Pancreas (tissue), 10 donors: ENCODE data around the gene PITHD1. TPM values are rescaled to one million over a fixed set of nuclear protein-coding genes. Genes with fewer than 3 reads are reported as not detected.

Experiments
- ATAC-seq, 4 donors: fragments of 200-7000 bp; cut with Tn5 transposase; one replicate each; pipeline versions ENCODE4 v1.8.0 to v1.9.1; 2020; ENCODE audit warnings: mild to moderate bottlenecking in 4 of 4, moderate library complexity in 4 of 4
- DNase-seq, 6 donors: peaks; one replicate each; pipeline ENCODE4 v3.0.0-alpha.2; 2020
- FAIRE-seq: peaks from 2 replicates; lab custom pipeline; 2012; peaks lifted over from hg19 to GRCh38; lab: Jason Lieb, UNC
- H3K27ac ChIP-seq, 4 donors: fragments of 200-600 bp; sonication (generic); 1 replicate in 3 of 4; 2 replicates in 1 of 4; pipeline versions ENCODE4 v1.5.0 to v1.8.0; 2020
- H3K27me3 ChIP-seq, 4 donors: fragments of 200-600 bp; one replicate each; pipeline ENCODE4 v1.8.0; 2021
- H3K36me3 ChIP-seq, 3 donors: fragments of 200-600 bp; sonication (generic) in 1 of 3; one replicate each; pipeline versions ENCODE4 v1.5.0 to v1.8.0; 2020 to 2021
- H3K4me1 ChIP-seq, 3 donors: fragments of 200-600 bp; one replicate each; pipeline ENCODE4 v1.8.0; 2021
- H3K4me3 ChIP-seq, 4 donors: fragments of 200-600 bp; sonication (generic) in 2 of 4; one replicate each; pipeline versions ENCODE4 v1.5.0 to v1.8.0; 2020 to 2021
- H3K9me3 ChIP-seq, 4 donors: fragments of 200-600 bp; one replicate each; pipeline ENCODE4 v1.8.0; 2021
- WGBS, 2 donors: extraction: QIAGEN DNeasy Blood & Tissue Kit; methylation state at CpG; one replicate each; pipeline ENCODE4 v1.1.7; 2013; 5-methylcytosine and 5-hydroxymethylcytosine counted together
- intact Hi-C, 3 donors: fragments of 100-400 bp; cut with DNase I; formaldehyde crosslinking; loops; one replicate each; pipeline versions ENCODE4 v1.11.1 to v1.14.2; 2022
- polyA plus RNA-seq, 2 donors: library from polyadenylated mRNA; stranded (reverse); fragments of 200-250 nt; gene quantifications; one replicate each; pipeline ENCODE4 v1.2.3, GENCODE V29; 2013
- total RNA-seq, 6 donors: library from RNA; stranded (reverse); fragmentation: NEBNext Ultra II Directional in 4 of 6; extraction: Animal tissue kit (Norgen Biotek cat#: 25700) in 4 of 6; gene quantifications; one replicate each; pipeline versions ENCODE4 v1.2.1 to v1.2.4, GENCODE V29; 2021 to 2023
- TF ChIP-seq, protein P1 (sequence below), 4 donors: fragments of 200-600 bp; sonication (generic) in 3 of 4; IDR thresholded peaks; one replicate each; pipeline versions ENCODE4 v1.5.0 to v1.8.0; 2021; ENCODE audit warnings: antibody characterized with exemption in 4 of 4
- donor health status: healthy with polysubstance abuse.
- donor health status: DM: no; HTN: no; CAD: no; lungs with moderate emphysema.
- donor health status: DM: no; HTN: no; CAD: no.
- donor health status: control.
- donor health status: control.
- donor health status: Bipolar disorder and iron deficiency.
- donor health status: DM: yes; HTN: yes; CAD: no.
- donor health status: DM: no; HTN: no; CAD: no.
- donor health status: DM: no; HTN: no; CAD: no.
- donor health status: DM: yes; HTN: yes; CAD: no.

Gene PITHD1
- total and polyA plus RNA-seq, 8 donors: 17.3 to 36.8 (median 19.9) TPM

DNA sequence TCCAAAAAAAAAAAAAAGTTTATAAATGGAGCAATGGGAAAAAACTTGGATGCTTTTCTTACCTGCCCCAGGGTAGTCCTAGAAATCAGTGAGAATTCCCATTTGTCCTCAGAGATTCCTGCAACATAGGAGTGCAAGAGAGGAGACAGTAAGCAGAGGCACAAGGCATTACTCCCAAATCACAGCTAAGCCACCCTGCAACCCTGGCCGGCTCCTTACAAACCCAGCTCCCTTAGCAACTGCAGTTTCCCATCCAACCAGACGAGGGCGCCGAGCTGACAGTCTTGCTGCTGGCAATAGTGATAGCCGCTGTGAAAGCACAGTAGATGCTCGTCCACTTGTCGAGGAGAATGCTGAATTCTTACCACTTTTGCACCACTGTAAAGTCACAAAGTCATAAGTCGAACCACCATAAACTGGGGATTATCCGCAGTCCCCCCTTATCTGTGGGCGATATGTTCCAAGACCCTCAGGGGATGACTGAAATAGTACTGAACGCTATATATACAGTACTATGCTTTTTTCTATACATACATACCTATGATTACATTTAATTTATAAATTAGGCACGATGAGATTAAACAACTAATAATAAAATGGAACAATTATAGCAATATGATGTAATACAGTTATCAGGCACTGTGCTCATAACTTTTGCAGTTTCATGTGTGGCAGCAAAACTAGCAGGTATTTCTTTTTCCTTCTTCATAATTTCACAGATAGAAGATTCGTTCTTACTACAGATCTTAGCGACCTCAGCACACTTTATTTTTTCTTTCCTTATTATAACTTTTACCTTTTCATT is 6.0 kb upstream of the PITHD1 start:
- Histone ChIP-seq H3K4me3 (no peak overlapping the region), H3K4me1 (peaks cover 0 to 6% (median under 1%) of the 10 kb centered on the region in 3 donors), H3K27ac (no peak overlapping the region), H3K9me3 (no peaks in the 10 kb centered on the region), H3K36me3 (no peaks in the 10 kb centered on the region), H3K27me3 (no peaks in the 10 kb centered on the region)
- DNase-seq (peak; percentile 71 to 96 (median 86)), ATAC-seq (peak; percentile 86 to 99 (median 94)), FAIRE-seq (no peak)
- intact Hi-C loops: loop anchor here in 2 of 3 donors (10.0 kb wide), 2 partner anchors 93 to 143 kb away; partner anchors contain the start of genes CNR2 (in 1 of the 2) and FUCA1 (in 1 of the 2)
- 13% methylated on average over 14 of the region's 14 CpGs for WGBS, 2 donors
- TF ChIP-seq, protein P1, sequence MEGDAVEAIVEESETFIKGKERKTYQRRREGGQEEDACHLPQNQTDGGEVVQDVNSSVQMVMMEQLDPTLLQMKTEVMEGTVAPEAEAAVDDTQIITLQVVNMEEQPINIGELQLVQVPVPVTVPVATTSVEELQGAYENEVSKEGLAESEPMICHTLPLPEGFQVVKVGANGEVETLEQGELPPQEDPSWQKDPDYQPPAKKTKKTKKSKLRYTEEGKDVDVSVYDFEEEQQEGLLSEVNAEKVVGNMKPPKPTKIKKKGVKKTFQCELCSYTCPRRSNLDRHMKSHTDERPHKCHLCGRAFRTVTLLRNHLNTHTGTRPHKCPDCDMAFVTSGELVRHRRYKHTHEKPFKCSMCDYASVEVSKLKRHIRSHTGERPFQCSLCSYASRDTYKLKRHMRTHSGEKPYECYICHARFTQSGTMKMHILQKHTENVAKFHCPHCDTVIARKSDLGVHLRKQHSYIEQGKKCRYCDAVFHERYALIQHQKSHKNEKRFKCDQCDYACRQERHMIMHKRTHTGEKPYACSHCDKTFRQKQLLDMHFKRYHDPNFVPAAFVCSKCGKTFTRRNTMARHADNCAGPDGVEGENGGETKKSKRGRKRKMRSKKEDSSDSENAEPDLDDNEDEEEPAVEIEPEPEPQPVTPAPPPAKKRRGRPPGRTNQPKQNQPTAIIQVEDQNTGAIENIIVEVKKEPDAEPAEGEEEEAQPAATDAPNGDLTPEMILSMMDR (IDR thresholded peaks at IDR 0.05): peak; percentile 64 to 88 (median 78)

DNA sequence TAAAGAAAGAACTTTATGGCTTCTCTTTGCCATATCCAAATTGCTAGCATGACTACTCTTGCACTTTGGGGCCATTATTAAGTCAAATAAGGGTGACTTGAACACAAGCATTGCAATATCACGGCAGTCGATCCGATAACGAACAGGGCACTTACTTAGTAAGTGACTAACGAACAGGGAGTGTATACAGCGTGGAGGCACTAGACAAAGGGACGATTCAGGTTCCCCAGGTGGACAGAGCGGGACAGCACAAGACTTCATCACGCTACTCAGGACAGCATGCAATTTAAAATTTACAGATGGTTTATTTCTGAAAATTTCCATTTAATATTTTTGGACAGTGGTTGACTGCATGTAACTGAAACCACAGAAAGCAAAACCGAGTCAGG is 5.4 kb upstream of the PITHD1 start:
- Histone ChIP-seq H3K9me3 (no peaks in the 10 kb centered on the region), H3K4me1 (peaks cover 0 to 10% (median 3%) of the 10 kb centered on the region in 3 donors), H3K36me3 (no peaks in the 10 kb centered on the region), H3K27ac (no peak overlapping the region), H3K27me3 (no peaks in the 10 kb centered on the region), H3K4me3 (no peak overlapping the region)
- no peak for FAIRE-seq
- intact Hi-C loops: loop anchor here in 2 of 3 donors (10.0 kb wide), 2 partner anchors 92 to 142 kb away; partner anchors contain the start of genes CNR2 (in 1 of the 2) and FUCA1 (in 1 of the 2)
- TF ChIP-seq, protein P1 (IDR thresholded peaks at IDR 0.05): no peak
- DNase-seq: no peak
- no peak for ATAC-seq
- 72 to 77% methylated on average over 10 of the region's 10 CpGs for WGBS, 2 donors

DNA sequence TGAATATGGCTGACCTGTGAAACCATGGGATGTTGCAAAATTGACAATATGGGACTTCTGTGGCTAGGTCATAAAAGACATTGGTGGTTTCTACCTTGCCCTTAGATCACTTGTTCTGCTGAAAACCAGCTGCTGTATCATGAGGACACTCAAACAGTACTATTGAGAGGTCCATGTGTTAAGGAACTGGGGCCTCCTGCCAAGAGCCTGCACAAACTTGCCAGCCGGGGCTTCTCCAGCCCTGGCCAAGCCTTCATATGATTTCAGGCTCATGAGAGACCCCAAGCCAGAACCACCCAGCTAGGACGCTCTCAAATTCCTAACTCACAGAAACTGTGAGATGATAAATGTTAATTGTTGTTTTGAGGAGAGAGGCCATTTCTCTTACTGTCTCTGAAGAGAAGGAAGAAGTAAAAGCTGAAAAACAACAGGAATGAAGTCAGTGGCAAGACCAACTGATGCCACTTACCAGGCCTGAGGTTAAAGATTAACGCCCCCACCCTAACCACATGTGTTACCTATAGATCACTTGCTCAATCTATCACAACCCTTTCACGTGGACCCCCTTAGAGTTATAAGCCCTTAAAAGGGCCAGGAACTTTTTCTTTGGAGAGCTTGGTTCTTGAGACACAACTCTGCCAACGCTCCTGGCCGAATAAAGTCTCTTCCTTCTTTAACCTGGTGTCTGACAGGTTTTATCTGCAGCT is 3.9 kb upstream of the PITHD1 start:
- Histone ChIP-seq H3K36me3 (no peaks in the 10 kb centered on the region), H3K27me3 (no peaks in the 10 kb centered on the region), H3K4me3 (no peak overlapping the region), H3K4me1 (peaks cover 5 to 15% (median 8%) of the 10 kb centered on the region in 3 donors), H3K9me3 (no peaks in the 10 kb centered on the region), H3K27ac (no peak overlapping the region)
- intact Hi-C loops: loop anchor here in 2 of 3 donors (10.0 kb wide), 2 partner anchors 90 to 140 kb away; partner anchors contain the start of genes CNR2 (in 1 of the 2) and FUCA1 (in 1 of the 2)
- ATAC-seq (no peak), DNase-seq (no peak), FAIRE-seq (no peak)
- TF ChIP-seq, protein P1 (IDR thresholded peaks at IDR 0.05): no peak
- 65 to 68% methylated on average over 6 of the region's 6 CpGs for whole genome bisulfite sequencing, 2 donors

DNA sequence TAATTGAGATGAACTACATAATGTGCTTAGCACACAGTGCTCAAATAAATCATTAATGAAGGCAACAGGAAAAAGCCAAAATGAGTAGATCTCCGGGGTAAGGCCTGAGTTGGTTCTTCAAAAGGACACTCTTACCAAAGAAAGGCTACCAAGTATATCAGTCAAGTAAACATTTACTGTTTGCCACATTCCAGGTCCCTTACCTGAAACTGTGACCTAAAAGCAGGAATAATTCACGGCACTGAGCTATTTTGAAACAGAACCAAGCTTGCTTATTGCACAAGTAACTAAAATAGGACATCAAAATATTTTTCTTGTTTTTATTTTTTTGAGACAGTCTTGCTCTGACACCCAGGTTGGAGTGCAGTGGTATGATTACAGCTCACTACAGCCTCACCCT is 2.0 kb upstream of the PITHD1 start:
- no peak for DNase-seq
- Histone ChIP-seq H3K4me1 (peaks cover 9 to 24% (median 16%) of the 10 kb centered on the region in 3 donors), H3K27me3 (no peaks in the 10 kb centered on the region), H3K36me3 (no peaks in the 10 kb centered on the region), H3K27ac (no peak overlapping the region), H3K4me3 (no peak overlapping the region), H3K9me3 (no peaks in the 10 kb centered on the region)
- TF ChIP-seq, protein P1 (IDR thresholded peaks at IDR 0.05): no peak
- ATAC-seq: no peak
- 36 to 43% methylated on average over 2 of the region's 2 CpGs for WGBS, 2 donors
- intact Hi-C loops: loop anchor here in 2 of 3 donors (10.0 kb wide), 2 partner anchors 89 to 139 kb away; partner anchors contain the start of genes CNR2 (in 1 of the 2) and FUCA1 (in 1 of the 2)
- FAIRE-seq: no peak
